A549 (cell line): ENCODE measurements around the gene LRP1. TPM values are rescaled to one million over a fixed set of nuclear protein-coding genes. Genes with fewer than 3 reads are reported as not detected.

ENCODE experiments used
- ATAC-seq, 2 experiments: fragments of 200-7000 bp in 1 of 2; fragments of >200 bp in 1 of 2; cut with Nextera tagmentation in 1 of 2; cut with Tn5 transposase in 1 of 2; 3 replicates each; pipeline versions ENCODE4 v1.8.0 to v1.9.1; 2018 to 2020; ENCODE audit warnings: mild to moderate bottlenecking in 1 of 2, moderate library complexity in 1 of 2
- CTCF ChIA-PET: fragments of 300-600 bp; sonication (Branson Sonifier 250); formaldehyde crosslinking; extraction: SDS; loops from one replicate; lab custom pipeline; 2021; ENCODE audit warnings: antibody characterized with exemption, inconsistent platforms; lab: Yijun Ruan, JAX
- POLR2A ChIA-PET: fragments of 350-600 bp; formaldehyde crosslinking; extraction: SDS; loops from one replicate; lab custom pipeline; 2021; ENCODE audit warnings: antibody characterized with exemption, inconsistent platforms; lab: Yijun Ruan, JAX
- DNase-seq, 2 experiments: peaks; one replicate each; pipeline versions ENCODE4 v3.0.0 to v3.0.0-alpha.2; 2011 to 2016; ENCODE audit warnings: low read depth in 1 of 2, low spot score in 1 of 2
- FAIRE-seq: peaks from 2 replicates; lab custom pipeline; 2011; peaks lifted over from hg19 to GRCh38; lab: Jason Lieb, UNC
- H3K27ac ChIP-seq, 2 experiments: fragments of >200 bp; sonication (Bioruptor Twin); formaldehyde crosslinking; 3 replicates each; pipeline ENCODE4 v1.5.1; 2016 to 2017
- H3K4me1 ChIP-seq: fragments of >200 bp; sonication (Bioruptor Twin); formaldehyde crosslinking; 3 replicates; pipeline ENCODE4 v1.6.1; 2016
- H3K4me2 ChIP-seq: fragments of >200 bp; sonication (Bioruptor Twin); formaldehyde crosslinking; 3 replicates; pipeline ENCODE4 v1.6.1; 2016
- H3K4me3 ChIP-seq: fragments of >200 bp; sonication (Bioruptor Twin); formaldehyde crosslinking; 3 replicates; pipeline ENCODE4 v1.5.1; 2016
- H3K9me3 ChIP-seq: fragments of >200 bp; sonication (Bioruptor Twin); formaldehyde crosslinking; 3 replicates; pipeline ENCODE4 v1.6.1; 2016
- BHLHE40 ChIP-seq: IDR thresholded peaks from 2 replicates; pipeline ENCODE4 v1.6.1; 2012; ENCODE audit warnings: low read depth, low read length, inconsistent platforms
- CEBPB ChIP-seq, 2 experiments: fragments of >200 bp in 1 of 2; sonication (Bioruptor Twin) in 1 of 2; formaldehyde crosslinking in 1 of 2; IDR thresholded peaks; 2 replicates each; pipeline ENCODE4 v1.6.1; 2012 to 2016
- CHD4 ChIP-seq: fragments of 200-600 bp; sonication (generic); IDR thresholded peaks from 2 replicates; pipeline ENCODE4 v1.6.1; 2016; ENCODE audit warnings: antibody characterized with exemption, mild to moderate bottlenecking, borderline replicate concordance
- EHF ChIP-seq: fragments of 250-450 bp; sonication (Bioruptor Pico); IDR thresholded peaks from 2 replicates; pipeline ENCODE4 v1.5.0; 2020; ENCODE audit warnings: mild to moderate bottlenecking
- ESRRA ChIP-seq: fragments of 150-350 bp; IDR thresholded peaks from 2 replicates; pipeline ENCODE4 v1.6.1; 2014; ENCODE audit warnings: mild to moderate bottlenecking, low read length, borderline replicate concordance
- FOSL2 ChIP-seq, 2 experiments: fragments of 450-650 bp in 1 of 2; fragments of >200 bp in 1 of 2; sonication (Bioruptor Twin) in 1 of 2; formaldehyde crosslinking; IDR thresholded peaks; 2 replicates each; pipeline versions ENCODE4 v1.5.0 to v1.6.1; 2016 to 2020; ENCODE audit warnings: mild to moderate bottlenecking in 1 of 2, moderate library complexity in 1 of 2
- HDAC2 ChIP-seq: fragments of 200-600 bp; sonication (generic); IDR thresholded peaks from 2 replicates; pipeline ENCODE4 v1.6.1; 2016
- HOXA7 ChIP-seq: fragments of 250-450 bp; sonication (Bioruptor Pico); IDR thresholded peaks from 2 replicates; pipeline ENCODE4 v1.5.0; 2020; ENCODE audit warnings: mild to moderate bottlenecking, moderate library complexity
- HOXB13 ChIP-seq: fragments of 250-450 bp; sonication (Bioruptor Pico); IDR thresholded peaks from 2 replicates; pipeline ENCODE4 v1.5.0; 2020; ENCODE audit warnings: low read depth, mild to moderate bottlenecking, moderate library complexity
- JUN ChIP-seq, 2 experiments: fragments of >200 bp; sonication (Bioruptor Twin); formaldehyde crosslinking; IDR thresholded peaks; 2 replicates in 1 of 2; 3 replicates in 1 of 2; pipeline ENCODE4 v1.6.1; 2016 to 2017
- JUNB ChIP-seq: fragments of >200 bp; sonication (Bioruptor Twin); formaldehyde crosslinking; IDR thresholded peaks from 2 replicates; pipeline ENCODE4 v1.6.1; 2016
- MAFK ChIP-seq: fragments of 450-650 bp; IDR thresholded peaks from 2 replicates; pipeline ENCODE4 v1.6.1; 2014; ENCODE audit not compliant: partially characterized antibody
- MAZ ChIP-seq: fragments of 150-350 bp; IDR thresholded peaks from 2 replicates; pipeline ENCODE4 v1.6.1; 2014; ENCODE audit warnings: antibody characterized with exemption, low read depth, low read length, borderline replicate concordance
- MYC ChIP-seq: IDR thresholded peaks from 2 replicates; pipeline ENCODE4 v1.6.1; 2012; ENCODE audit warnings: mild to moderate bottlenecking, inconsistent platforms, low read length, improper control_type of control experiment, borderline replicate concordance
- NR3C1 ChIP-seq: fragments of >200 bp; sonication (Bioruptor Twin); formaldehyde crosslinking; IDR thresholded peaks from 3 replicates; pipeline ENCODE4 v1.6.1; 2017
- PHF8 ChIP-seq: fragments of 200-600 bp; sonication (generic); IDR thresholded peaks from 2 replicates; pipeline ENCODE4 v1.6.1; 2016; ENCODE audit warnings: low read depth, mild to moderate bottlenecking, antibody characterized with exemption, moderate library complexity, borderline replicate concordance
- RAD21 ChIP-seq, 2 experiments: fragments of >200 bp in 1 of 2; sonication (Bioruptor Twin) in 1 of 2; formaldehyde crosslinking in 1 of 2; IDR thresholded peaks in 1 of 2; conservative IDR thresholded peaks in 1 of 2; 2 replicates in 1 of 2; 3 replicates in 1 of 2; pipeline ENCODE4 v1.6.1; 2012 to 2018; ENCODE audit warnings: inconsistent platforms in 1 of 2
- RCOR1 ChIP-seq: fragments of 150-350 bp; IDR thresholded peaks from 2 replicates; pipeline ENCODE4 v1.6.1; 2014; ENCODE audit warnings: antibody characterized with exemption, low read length, low read depth
- RFX5 ChIP-seq: fragments of 450-650 bp; IDR thresholded peaks from 2 replicates; pipeline ENCODE4 v1.7.1; 2014; ENCODE audit warnings: antibody characterized with exemption, mild to moderate bottlenecking, moderate library complexity
- TP53 ChIP-seq: fragments of 250-450 bp; sonication (Bioruptor Pico); IDR thresholded peaks from 2 replicates; pipeline ENCODE4 v1.5.0; 2021; ENCODE audit warnings: mild to moderate bottlenecking, moderate library complexity
- WGBS: methylation state at CpG from one replicate; pipeline ENCODE4 v1.1.6; 2017; ENCODE audit errors: missing lambda C conversion rate; 5-methylcytosine and 5-hydroxymethylcytosine counted together
- polyA plus RNA-seq, 4 experiments: library from polyadenylated mRNA; depleted of rRNA in 3 of 4; stranded (reverse); fragments of >200 nt; fragmentation: RNase III in 1 of 4; extraction: RNeasy Plus Mini Kit Qiagen cat#74134 plus additional on column Dnase treatment in 1 of 4; gene quantifications; 2 replicates in 3 of 4; 3 replicates in 1 of 4; pipeline ENCODE4 v1.2.3, GENCODE V29; 2011 to 2017
- TF ChIP-seq, protein P1 (sequence below): fragments of >200 bp; sonication (Bioruptor Twin); formaldehyde crosslinking; IDR thresholded peaks from 3 replicates; pipeline ENCODE4 v1.5.1; 2016
- TF ChIP-seq, protein P2 (sequence below): fragments of 150-350 bp; IDR thresholded peaks from 2 replicates; pipeline ENCODE4 v1.6.1; 2014; ENCODE audit warnings: low read depth, mild to moderate bottlenecking, low read length
- TF ChIP-seq, protein P3 (sequence below): IDR thresholded peaks from 2 replicates; pipeline ENCODE4 v1.6.1; 2012; ENCODE audit warnings: low read depth, borderline replicate concordance
- TF ChIP-seq, protein P4 (sequence below): fragments of >200 bp; sonication (Bioruptor Twin); formaldehyde crosslinking; IDR thresholded peaks from 3 replicates; pipeline ENCODE4 v1.6.1; 2016
- TF ChIP-seq, protein P5 (sequence below): IDR thresholded peaks from 2 replicates; pipeline ENCODE4 v1.6.1; 2012
- TF ChIP-seq, protein P6 (sequence below): fragments of 450-650 bp; IDR thresholded peaks from 2 replicates; pipeline ENCODE4 v1.6.1; 2014; ENCODE audit warnings: antibody characterized with exemption
- TF ChIP-seq, protein P7 (sequence below): IDR thresholded peaks from 2 replicates; pipeline ENCODE4 v1.6.1; 2012

LRP1 gene
- polyA plus RNA-seq, 2 of the 4 experiments (the other 2 are of a cell fraction): 5.6 to 9.4 TPM

DNA sequence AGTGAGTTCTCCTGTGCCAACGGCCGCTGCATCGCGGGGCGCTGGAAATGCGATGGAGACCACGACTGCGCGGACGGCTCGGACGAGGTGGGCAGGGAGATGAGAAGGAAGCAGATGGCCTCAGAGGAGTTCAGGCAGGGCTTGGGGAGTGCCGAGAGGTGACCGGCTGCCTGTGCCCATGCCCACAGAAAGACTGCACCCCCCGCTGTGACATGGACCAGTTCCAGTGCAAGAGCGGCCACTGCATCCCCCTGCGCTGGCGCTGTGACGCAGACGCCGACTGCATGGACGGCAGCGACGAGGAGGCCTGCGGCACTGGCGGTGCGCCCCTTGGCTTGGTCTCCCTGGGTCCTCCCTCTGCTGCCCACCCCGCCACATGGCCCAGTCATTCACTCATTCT lies 74.9 kb downstream of the LRP1 start:
- 94% methylated on average over 28 of the region's 28 CpGs for whole genome bisulfite sequencing
- no peak overlapping the region for H3K4me2 ChIP-seq
- H3K9me3 ChIP-seq: no peaks in the 10 kb centered on the region
- no peaks in the 10 kb centered on the region for H3K4me1 ChIP-seq
- TF ChIP-seq, protein P1, sequence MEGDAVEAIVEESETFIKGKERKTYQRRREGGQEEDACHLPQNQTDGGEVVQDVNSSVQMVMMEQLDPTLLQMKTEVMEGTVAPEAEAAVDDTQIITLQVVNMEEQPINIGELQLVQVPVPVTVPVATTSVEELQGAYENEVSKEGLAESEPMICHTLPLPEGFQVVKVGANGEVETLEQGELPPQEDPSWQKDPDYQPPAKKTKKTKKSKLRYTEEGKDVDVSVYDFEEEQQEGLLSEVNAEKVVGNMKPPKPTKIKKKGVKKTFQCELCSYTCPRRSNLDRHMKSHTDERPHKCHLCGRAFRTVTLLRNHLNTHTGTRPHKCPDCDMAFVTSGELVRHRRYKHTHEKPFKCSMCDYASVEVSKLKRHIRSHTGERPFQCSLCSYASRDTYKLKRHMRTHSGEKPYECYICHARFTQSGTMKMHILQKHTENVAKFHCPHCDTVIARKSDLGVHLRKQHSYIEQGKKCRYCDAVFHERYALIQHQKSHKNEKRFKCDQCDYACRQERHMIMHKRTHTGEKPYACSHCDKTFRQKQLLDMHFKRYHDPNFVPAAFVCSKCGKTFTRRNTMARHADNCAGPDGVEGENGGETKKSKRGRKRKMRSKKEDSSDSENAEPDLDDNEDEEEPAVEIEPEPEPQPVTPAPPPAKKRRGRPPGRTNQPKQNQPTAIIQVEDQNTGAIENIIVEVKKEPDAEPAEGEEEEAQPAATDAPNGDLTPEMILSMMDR: no peak
- TF ChIP-seq RFX5 (no peak), CHD4 (no peak), BHLHE40 (no peak), NR3C1 (no peak), RCOR1 (no peak), TP53 (CRISPR knock-in tag) (no peak), HOXA7 (CRISPR knock-in tag) (no peak), PHF8 (no peak), MAZ (no peak), HDAC2 (no peak), ESRRA (no peak), JUNB (no peak)
- TF ChIP-seq, protein P2, sequence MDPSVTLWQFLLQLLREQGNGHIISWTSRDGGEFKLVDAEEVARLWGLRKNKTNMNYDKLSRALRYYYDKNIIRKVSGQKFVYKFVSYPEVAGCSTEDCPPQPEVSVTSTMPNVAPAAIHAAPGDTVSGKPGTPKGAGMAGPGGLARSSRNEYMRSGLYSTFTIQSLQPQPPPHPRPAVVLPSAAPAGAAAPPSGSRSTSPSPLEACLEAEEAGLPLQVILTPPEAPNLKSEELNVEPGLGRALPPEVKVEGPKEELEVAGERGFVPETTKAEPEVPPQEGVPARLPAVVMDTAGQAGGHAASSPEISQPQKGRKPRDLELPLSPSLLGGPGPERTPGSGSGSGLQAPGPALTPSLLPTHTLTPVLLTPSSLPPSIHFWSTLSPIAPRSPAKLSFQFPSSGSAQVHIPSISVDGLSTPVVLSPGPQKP: no peak
- TF ChIP-seq, protein P3, sequence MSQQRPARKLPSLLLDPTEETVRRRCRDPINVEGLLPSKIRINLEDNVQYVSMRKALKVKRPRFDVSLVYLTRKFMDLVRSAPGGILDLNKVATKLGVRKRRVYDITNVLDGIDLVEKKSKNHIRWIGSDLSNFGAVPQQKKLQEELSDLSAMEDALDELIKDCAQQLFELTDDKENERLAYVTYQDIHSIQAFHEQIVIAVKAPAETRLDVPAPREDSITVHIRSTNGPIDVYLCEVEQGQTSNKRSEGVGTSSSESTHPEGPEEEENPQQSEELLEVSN: no peak
- TF ChIP-seq, protein P4, sequence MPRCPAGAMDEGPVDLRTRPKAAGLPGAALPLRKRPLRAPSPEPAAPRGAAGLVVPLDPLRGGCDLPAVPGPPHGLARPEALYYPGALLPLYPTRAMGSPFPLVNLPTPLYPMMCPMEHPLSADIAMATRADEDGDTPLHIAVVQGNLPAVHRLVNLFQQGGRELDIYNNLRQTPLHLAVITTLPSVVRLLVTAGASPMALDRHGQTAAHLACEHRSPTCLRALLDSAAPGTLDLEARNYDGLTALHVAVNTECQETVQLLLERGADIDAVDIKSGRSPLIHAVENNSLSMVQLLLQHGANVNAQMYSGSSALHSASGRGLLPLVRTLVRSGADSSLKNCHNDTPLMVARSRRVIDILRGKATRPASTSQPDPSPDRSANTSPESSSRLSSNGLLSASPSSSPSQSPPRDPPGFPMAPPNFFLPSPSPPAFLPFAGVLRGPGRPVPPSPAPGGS: no peak
- TF ChIP-seq, protein P5, sequence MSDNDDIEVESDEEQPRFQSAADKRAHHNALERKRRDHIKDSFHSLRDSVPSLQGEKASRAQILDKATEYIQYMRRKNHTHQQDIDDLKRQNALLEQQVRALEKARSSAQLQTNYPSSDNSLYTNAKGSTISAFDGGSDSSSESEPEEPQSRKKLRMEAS: no peak
- TF ChIP-seq, protein P6, sequence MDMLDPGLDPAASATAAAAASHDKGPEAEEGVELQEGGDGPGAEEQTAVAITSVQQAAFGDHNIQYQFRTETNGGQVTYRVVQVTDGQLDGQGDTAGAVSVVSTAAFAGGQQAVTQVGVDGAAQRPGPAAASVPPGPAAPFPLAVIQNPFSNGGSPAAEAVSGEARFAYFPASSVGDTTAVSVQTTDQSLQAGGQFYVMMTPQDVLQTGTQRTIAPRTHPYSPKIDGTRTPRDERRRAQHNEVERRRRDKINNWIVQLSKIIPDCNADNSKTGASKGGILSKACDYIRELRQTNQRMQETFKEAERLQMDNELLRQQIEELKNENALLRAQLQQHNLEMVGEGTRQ: no peak
- no peak for FAIRE-seq
- no peak for ATAC-seq
- no peak for DNase-seq
- CTCF ChIA-PET: interaction anchor here (2.8 kb wide), 1 partner anchor 10 kb away, joined by 17 read pairs; no protein-coding TSS in a partner anchor
- H3K4me3 ChIP-seq: no peak overlapping the region
- POLR2A ChIA-PET: no interaction called here
- H3K27ac ChIP-seq: no peak overlapping the region

DNA sequence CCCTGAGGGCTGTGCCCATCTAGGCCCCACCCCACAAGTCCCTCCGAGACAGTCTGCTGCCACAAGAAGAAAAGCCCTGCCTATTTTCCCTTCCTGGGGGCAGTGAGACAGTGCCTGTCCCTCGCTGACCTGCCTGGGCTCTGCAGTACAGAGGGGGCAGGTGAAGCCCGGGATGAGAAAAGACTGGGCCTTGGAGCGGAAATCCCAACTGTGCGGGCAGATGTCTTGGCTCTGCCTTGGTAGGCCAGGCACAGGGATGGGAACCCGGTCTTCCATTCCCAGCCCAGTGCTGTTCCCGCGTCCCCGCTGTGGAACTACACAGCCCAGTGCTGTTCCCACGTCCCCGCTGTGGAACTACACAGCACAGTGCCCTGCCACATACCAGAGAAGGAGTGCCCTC lies 75.5 kb downstream of the LRP1 start:
- WGBS: 79% methylated on average over 11 of the region's 11 CpGs
- CTCF ChIA-PET: no interaction called here
- Histone ChIP-seq H3K27ac (no peak overlapping the region), H3K4me1 (no peaks in the 10 kb centered on the region), H3K4me2 (no peak overlapping the region), H3K4me3 (no peak overlapping the region), H3K9me3 (no peaks in the 10 kb centered on the region)
- no peak for FAIRE-seq
- no peak for DNase-seq
- TF ChIP-seq CEBPB (IDR thresholded peaks at IDR 0.05) (no peak), HOXB13 (no peak), RAD21 (conservative IDR thresholded peaks at IDR 0.05 in 1 of 2, IDR thresholded peaks at IDR 0.05 in 1 of 2) (no peak), BHLHE40 (no peak), FOSL2 (IDR thresholded peaks at IDR 0.05) (no peak), FOSL2 (CRISPR knock-in tag; IDR thresholded peaks at IDR 0.05) (no peak), MAFK (no peak), RFX5 (no peak), JUN (IDR thresholded peaks at IDR 0.05) (no peak), EHF (CRISPR knock-in tag) (no peak), MYC (no peak)
- TF ChIP-seq, protein P7, sequence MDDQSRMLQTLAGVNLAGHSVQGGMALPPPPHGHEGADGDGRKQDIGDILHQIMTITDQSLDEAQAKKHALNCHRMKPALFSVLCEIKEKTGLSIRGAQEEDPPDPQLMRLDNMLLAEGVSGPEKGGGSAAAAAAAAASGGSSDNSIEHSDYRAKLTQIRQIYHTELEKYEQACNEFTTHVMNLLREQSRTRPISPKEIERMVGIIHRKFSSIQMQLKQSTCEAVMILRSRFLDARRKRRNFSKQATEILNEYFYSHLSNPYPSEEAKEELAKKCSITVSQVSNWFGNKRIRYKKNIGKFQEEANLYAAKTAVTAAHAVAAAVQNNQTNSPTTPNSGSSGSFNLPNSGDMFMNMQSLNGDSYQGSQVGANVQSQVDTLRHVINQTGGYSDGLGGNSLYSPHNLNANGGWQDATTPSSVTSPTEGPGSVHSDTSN: no peak
- TF ChIP-seq, all 56 proteins: peak for 0
- no peak for ATAC-seq
- POLR2A ChIA-PET: no interaction called here
